Esophagus muscularis mucosa (tissue), 4 donors: ENCODE measurements around the gene MCRIP2. TPM values are rescaled to one million over a fixed set of nuclear protein-coding genes. Genes with fewer than 3 reads are reported as not detected.
A peak's percentile ranks its signal among the peaks of the same experiment; 100 is the strongest.

Experiments used
- DNase-seq: peaks from one replicate; pipeline ENCODE4 v3.0.0-alpha.2; 2017; ENCODE audit errors: extremely low spot score
- H3K27ac ChIP-seq, 4 donors: fragments of 200-600 bp; sonication (generic); replicated peaks in 1 of 4; 1 replicate in 3 of 4; 2 replicates in 1 of 4; pipeline ENCODE4 v1.5.1; 2016 to 2019; ENCODE audit warnings: mild to moderate bottlenecking in 1 of 4
- H3K27me3 ChIP-seq, 4 donors: fragments of 200-600 bp; sonication (generic); one replicate each; pipeline versions ENCODE4 v1.5.1 to v1.6.0; 2016 to 2019
- H3K36me3 ChIP-seq, 4 donors: fragments of 200-600 bp; sonication (generic); one replicate each; pipeline ENCODE4 v1.5.1; 2016 to 2019
- H3K4me1 ChIP-seq, 4 donors: fragments of 200-600 bp; sonication (generic); one replicate each; pipeline ENCODE4 v1.5.1; 2016 to 2019
- H3K4me3 ChIP-seq, 4 donors: fragments of 200-600 bp; sonication (generic); 1 replicate in 2 of 4; 2 replicates in 2 of 4; pipeline ENCODE4 v1.5.1; 2016 to 2019; ENCODE audit warnings: mild to moderate bottlenecking in 4 of 4, moderate library complexity in 1 of 4
- H3K9me3 ChIP-seq, 4 donors: fragments of 200-600 bp; sonication (generic); 1 replicate in 3 of 4; 2 replicates in 1 of 4; pipeline ENCODE4 v1.5.1; 2016 to 2019
- CTCF ChIP-seq, 3 experiments: fragments of 200-600 bp in 2 of 3; fragments of 450-650 bp in 1 of 3; sonication (generic) in 2 of 3; IDR thresholded peaks; one replicate each; pipeline ENCODE4 v1.5.1; 2017 to 2019; ENCODE audit warnings: antibody characterized with exemption in 3 of 3, mild to moderate bottlenecking in 2 of 3, moderate library complexity in 1 of 3
- EP300 ChIP-seq: sonication (generic); formaldehyde crosslinking; IDR thresholded peaks from one replicate; pipeline ENCODE4 v1.6.1; 2017; ENCODE audit warnings: antibody characterized with exemption
- POLR2A ChIP-seq: fragments of 450-650 bp; IDR thresholded peaks from one replicate; pipeline ENCODE4 v1.6.1; 2017; ENCODE audit warnings: antibody characterized with exemption, moderate library complexity, mild to moderate bottlenecking, low read depth
- POLR2AphosphoS5 ChIP-seq, 2 donors: sonication (generic); formaldehyde crosslinking; IDR thresholded peaks; one replicate each; pipeline ENCODE4 v1.6.1; 2017; ENCODE audit warnings: antibody characterized with exemption in 2 of 2
- WGBS: methylation state at CpG from one replicate; pipeline ENCODE4 v1.1.5; 2018; 5-methylcytosine and 5-hydroxymethylcytosine counted together
- intact Hi-C: fragments of 100-400 bp; cut with DNase I; formaldehyde crosslinking; loops from one replicate; pipeline ENCODE4 v1.15.1; 2023
- total RNA-seq, 4 donors: library from RNA; depleted of rRNA; stranded (reverse); fragments of >200 nt; gene quantifications; one replicate each; pipeline versions ENCODE4 v1.1.0 to v1.2.1, GENCODE V29; 2016

The MCRIP2 gene
- total RNA-seq, 4 donors from 2014 or later, result 50.7 to 65.4 (median 59.1) TPM

DNA sequence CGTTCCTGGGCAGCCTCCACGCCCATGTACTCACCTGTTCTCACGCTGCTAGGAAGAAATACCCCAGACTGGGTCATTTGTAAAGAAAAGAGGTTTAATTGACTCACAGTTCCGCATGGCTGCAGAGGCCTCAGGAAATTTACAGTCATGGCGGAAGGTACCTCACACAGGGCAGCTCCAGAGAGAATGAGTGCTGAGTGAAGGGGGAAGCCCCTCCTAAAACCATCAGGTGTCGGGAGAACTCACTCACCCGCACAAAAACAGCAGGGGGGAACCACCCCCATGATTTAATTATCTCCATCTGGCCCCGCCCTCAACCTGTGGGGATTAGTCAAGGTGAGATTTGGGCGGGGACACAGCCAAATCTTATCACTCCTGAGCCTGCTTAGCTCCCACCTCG is 33.6 kb upstream of the MCRIP2 start:
- H3K27me3 ChIP-seq, result no peaks in the 10 kb centered on the region
- no peaks in the 10 kb centered on the region for H3K36me3 ChIP-seq
- no peak for DNase-seq
- H3K27ac ChIP-seq, result no peak overlapping the region
- 84% methylated on average over 10 of the region's 10 CpGs for WGBS
- H3K9me3 ChIP-seq, result no peaks in the 10 kb centered on the region
- TF ChIP-seq POLR2A (no peak), EP300 (no peak), POLR2AphosphoS5 (IDR thresholded peaks at IDR 0.05) (no peak), CTCF (IDR thresholded peaks at IDR 0.05) (no peak)
- H3K4me3 ChIP-seq, result no peak overlapping the region
- H3K4me1 ChIP-seq, result peaks cover 0 to 14% (median 11%) of the 10 kb centered on the region in 4 donors
- intact Hi-C loops, result no loop called here

DNA sequence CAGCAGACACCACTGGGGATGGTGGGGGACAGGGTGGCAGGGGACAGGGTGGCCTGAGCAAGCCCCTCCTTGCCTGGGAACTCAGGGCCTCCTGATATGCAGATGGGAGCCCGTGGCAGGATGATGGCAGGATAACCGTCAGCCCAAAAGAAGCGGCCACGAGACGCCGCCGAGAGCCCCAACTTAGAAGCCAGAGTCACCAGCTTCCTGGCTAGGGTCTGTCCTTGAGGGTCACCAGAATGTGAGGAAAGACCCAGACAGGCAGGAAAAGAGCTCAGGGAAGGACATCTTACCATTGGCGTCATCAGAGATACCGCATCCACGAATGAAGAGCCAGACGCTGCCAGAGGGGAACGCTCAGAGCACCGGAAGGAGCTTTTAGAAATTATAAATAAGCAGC is 32.3 kb upstream of the MCRIP2 start:
- Histone ChIP-seq H3K36me3 (peaks cover 0 to 4% (median 0%) of the 10 kb centered on the region in 4 donors), H3K4me3 (no peak overlapping the region), H3K27ac (no peak overlapping the region), H3K4me1 (peaks cover 0 to 14% (median 11%) of the 10 kb centered on the region in 4 donors), H3K27me3 (no peaks in the 10 kb centered on the region), H3K9me3 (no peaks in the 10 kb centered on the region)
- TF ChIP-seq EP300, result no peak
- intact Hi-C loops, result no loop called here
- WGBS, result 94% methylated on average over 13 of the region's 13 CpGs
- no peak for DNase-seq

DNA sequence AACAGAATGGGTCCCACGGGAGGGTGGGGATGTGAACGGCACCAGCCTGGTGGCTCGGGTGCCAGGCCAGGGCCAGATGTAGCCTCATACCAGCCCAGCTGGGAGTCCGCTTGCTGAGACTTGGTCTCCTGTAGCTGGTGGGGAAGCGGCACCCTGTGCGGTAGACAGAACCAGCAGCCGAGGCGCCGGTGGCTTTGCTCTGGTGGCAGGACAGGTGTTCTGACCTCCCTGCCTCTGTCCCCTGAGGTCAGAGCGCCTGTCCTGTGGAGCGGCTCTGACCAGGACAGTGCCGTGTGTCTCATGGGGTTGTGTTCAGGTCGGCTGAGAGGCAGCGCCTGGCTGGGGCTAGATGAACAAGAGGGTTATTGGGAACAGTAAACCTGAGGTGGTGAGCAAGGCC is 31.6 kb upstream of the MCRIP2 start:
- peaks cover 0 to 14% (median 11%) of the 10 kb centered on the region in 4 donors for H3K4me1 ChIP-seq
- TF ChIP-seq POLR2AphosphoS5 (IDR thresholded peaks at IDR 0.05) (no peak), CTCF (IDR thresholded peaks at IDR 0.05) (no peak), EP300 (no peak), POLR2A (no peak)
- peaks cover 0 to 4% (median 0%) of the 10 kb centered on the region in 4 donors for H3K36me3 ChIP-seq
- H3K4me3 ChIP-seq, result no peak overlapping the region
- intact Hi-C loops, result no loop called here
- no peaks in the 10 kb centered on the region for H3K9me3 ChIP-seq
- WGBS, result 87% methylated on average over 7 of the region's 14 CpGs
- no peak for DNase-seq
- no peaks in the 10 kb centered on the region for H3K27me3 ChIP-seq
- H3K27ac ChIP-seq, result no peak overlapping the region

GRCh38 chr16:610513-611381 is 30.9 kb upstream of the MCRIP2 start:
- no peak overlapping the region for H3K27ac ChIP-seq

More at GRCh38 chr16:610513-611381, 30.9 kb upstream of the MCRIP2 start:
- Histone ChIP-seq H3K9me3 (no peaks in the 10 kb centered on the region), H3K4me3 (no peak overlapping the region), H3K36me3 (peaks cover 0 to 4% (median 0%) of the 10 kb centered on the region in 4 donors), H3K27me3 (no peaks in the 10 kb centered on the region), H3K4me1 (peaks cover 0 to 14% (median 11%) of the 10 kb centered on the region in 4 donors)
- no peak for DNase-seq
- no peak for TF ChIP-seq POLR2AphosphoS5 (IDR thresholded peaks at IDR 0.05)
- TF ChIP-seq EP300, result no peak
- TF ChIP-seq POLR2A, result no peak
- peak; percentile 47 to 76 (median 57) for TF ChIP-seq CTCF (IDR thresholded peaks at IDR 0.05)
- intact Hi-C loops, result no loop called here
- 68% methylated on average over 20 of the region's 28 CpGs for WGBS
